K562 (cell line): ENCODE data around the gene PHF1. TPM values are rescaled to one million over a fixed set of nuclear protein-coding genes. Genes with fewer than 3 reads are reported as not detected.

Experiments
- ATF6 ChIP-seq: sonication (generic); formaldehyde crosslinking; IDR thresholded peaks from 2 replicates; pipeline ENCODE4 v1.4.0; 2020; ENCODE audit warnings: mild to moderate bottlenecking, missing genetic modification reagents
- ATF7 ChIP-seq: fragments of 450-650 bp; IDR thresholded peaks from 2 replicates; pipeline ENCODE4 v1.7.1; 2014; ENCODE audit warnings: mild to moderate bottlenecking, moderate library complexity
- EHMT2 ChIP-seq: fragments of 450-650 bp; IDR thresholded peaks from 2 replicates; pipeline ENCODE4 v1.6.1; 2018; ENCODE audit warnings: antibody characterized with exemption
- FOXK1 ChIP-seq: sonication (generic); formaldehyde crosslinking; IDR thresholded peaks from 2 replicates; pipeline ENCODE4 v1.8.0; 2022; ENCODE audit warnings: missing genetic modification reagents, mild to moderate bottlenecking, borderline replicate concordance
- FOXM1 ChIP-seq, 2 experiments: fragments of 450-650 bp in 1 of 2; sonication (generic) in 1 of 2; formaldehyde crosslinking in 1 of 2; IDR thresholded peaks; 2 replicates each; pipeline versions ENCODE4 v1.6.1 to v1.9.0; 2017 to 2022; ENCODE audit warnings: low read depth in 2 of 2, mild to moderate bottlenecking in 2 of 2, missing genetic modification reagents in 1 of 2, moderate library complexity in 1 of 2
- FUS ChIP-seq: fragments of 200-400 bp; formaldehyde crosslinking; optimal IDR thresholded peaks from 2 replicates; pipeline ENCODE3; 2017; ENCODE audit warnings: low read depth, low read length
- HNRNPUL1 ChIP-seq: fragments of 200-400 bp; formaldehyde crosslinking; IDR thresholded peaks from 2 replicates; pipeline ENCODE4 v1.6.1; 2017; ENCODE audit warnings: low read length
- L3MBTL2 ChIP-seq: fragments of 450-650 bp; IDR thresholded peaks from 2 replicates; pipeline ENCODE4 v1.6.1; 2016; ENCODE audit warnings: mild to moderate bottlenecking, moderate library complexity
- MECOM ChIP-seq: fragments of 250-450 bp; sonication (Bioruptor Pico); IDR thresholded peaks from 2 replicates; pipeline ENCODE4 v1.8.0; 2022; ENCODE audit warnings: inconsistent platforms
- NCOA2 ChIP-seq, 2 experiments: fragments of 450-650 bp; IDR thresholded peaks; 2 replicates each; pipeline ENCODE4 v1.6.1; 2018; ENCODE audit warnings: mild to moderate bottlenecking in 2 of 2, moderate library complexity in 1 of 2; ENCODE audit not compliant: partially characterized antibody in 2 of 2
- NCOA6 ChIP-seq: fragments of 450-650 bp; IDR thresholded peaks from 2 replicates; pipeline ENCODE4 v1.6.1; 2017; ENCODE audit warnings: mild to moderate bottlenecking
- NEUROD1 ChIP-seq: fragments of 150-350 bp; IDR thresholded peaks from 2 replicates; pipeline ENCODE4 v1.6.1; 2014; ENCODE audit warnings: borderline replicate concordance, low read length, low read depth; ENCODE audit not compliant: partially characterized antibody
- NFRKB ChIP-seq: fragments of 450-650 bp; IDR thresholded peaks from 2 replicates; pipeline ENCODE4 v1.6.1; 2016; ENCODE audit warnings: low read depth
- PREB ChIP-seq: sonication (generic); formaldehyde crosslinking; IDR thresholded peaks from 2 replicates; pipeline ENCODE4 v1.8.1; 2023; ENCODE audit warnings: mild to moderate bottlenecking, missing genetic modification reagents
- SMAD1 ChIP-seq: fragments of 150-350 bp; IDR thresholded peaks from 2 replicates; pipeline ENCODE4 v1.6.1; 2014; ENCODE audit warnings: low read length, low read depth; ENCODE audit not compliant: partially characterized antibody
- STAT5B ChIP-seq: fragments of 250-450 bp; sonication (Bioruptor Pico); IDR thresholded peaks from 2 replicates; pipeline ENCODE4 v1.8.0; 2021; ENCODE audit warnings: mild to moderate bottlenecking, inconsistent platforms
- THRA ChIP-seq: fragments of 450-650 bp; IDR thresholded peaks from 2 replicates; pipeline ENCODE4 v1.6.1; 2017; ENCODE audit warnings: mild to moderate bottlenecking, moderate library complexity
- ZBTB1 ChIP-seq: sonication (generic); formaldehyde crosslinking; IDR thresholded peaks from 2 replicates; pipeline ENCODE4 v1.8.1; 2023; ENCODE audit warnings: missing genetic modification reagents, low read depth, mild to moderate bottlenecking, borderline replicate concordance
- ZFP36 ChIP-seq: fragments of 150-350 bp; IDR thresholded peaks from 2 replicates; pipeline ENCODE4 v1.6.1; 2018; ENCODE audit warnings: low read length, low read depth; ENCODE audit not compliant: partially characterized antibody
- polyA plus RNA-seq, 8 experiments: library from polyadenylated mRNA; depleted of rRNA in 4 of 8; stranded (reverse) in 5 of 8; unstranded in 3 of 8; fragments of >200 nt; fragmentation: Nextera tagmentation in 2 of 8; fragmentation: Illumina TruSeq in 1 of 8; extraction: Ambion mirVana in 2 of 8; extraction: Trizol in 1 of 8; gene quantifications; 2 replicates each; pipeline versions ENCODE4 v1.2.1 to v1.2.3, GENCODE V29; 2011 to 2014; ENCODE audit warnings: inconsistent platforms in 1 of 8, missing spikeins in 1 of 8
- total RNA-seq, 7 experiments: library from RNA; depleted of rRNA in 6 of 7; stranded (reverse); fragments of >200 nt in 6 of 7; fragmentation: Illumina TruSeq in 2 of 7; extraction: Trizol in 2 of 7; gene quantifications; 2 replicates each; pipeline versions ENCODE4 v1.2.1 to v1.2.3, GENCODE V29; 2011 to 2021; ENCODE audit warnings: low replicate concordance in 1 of 7
- TF ChIP-seq, protein P1 (sequence below): fragments of 200-800 bp; sonication (Bioruptor generic); IDR thresholded peaks from 2 replicates; pipeline ENCODE4 v1.6.1; 2017; ENCODE audit warnings: missing genetic modification characterization, missing compliant biosample characterization
- TF ChIP-seq, protein P2 (sequence below): sonication (generic); formaldehyde crosslinking; IDR thresholded peaks from 2 replicates; pipeline ENCODE4 v1.9.0; 2022; ENCODE audit warnings: mild to moderate bottlenecking, missing genetic modification reagents

The PHF1 gene
- total and polyA plus RNA-seq, 9 of the 15 experiments (the other 6 are each of a cell fraction or from before 2014, with no cell fraction given), result 3.7 to 64.2 (median 33.7) TPM

- no peak for TF ChIP-seq STAT5B (CRISPR knock-in tag)
- no peak for TF ChIP-seq FOXK1 (CRISPR knock-in tag)
- TF ChIP-seq HNRNPUL1, result no peak
- TF ChIP-seq SMAD1, result no peak
- TF ChIP-seq ZBTB1 (CRISPR knock-in tag), result no peak
- no peak for TF ChIP-seq FUS
- TF ChIP-seq PREB (CRISPR knock-in tag), result no peak
- TF ChIP-seq, protein P1, sequence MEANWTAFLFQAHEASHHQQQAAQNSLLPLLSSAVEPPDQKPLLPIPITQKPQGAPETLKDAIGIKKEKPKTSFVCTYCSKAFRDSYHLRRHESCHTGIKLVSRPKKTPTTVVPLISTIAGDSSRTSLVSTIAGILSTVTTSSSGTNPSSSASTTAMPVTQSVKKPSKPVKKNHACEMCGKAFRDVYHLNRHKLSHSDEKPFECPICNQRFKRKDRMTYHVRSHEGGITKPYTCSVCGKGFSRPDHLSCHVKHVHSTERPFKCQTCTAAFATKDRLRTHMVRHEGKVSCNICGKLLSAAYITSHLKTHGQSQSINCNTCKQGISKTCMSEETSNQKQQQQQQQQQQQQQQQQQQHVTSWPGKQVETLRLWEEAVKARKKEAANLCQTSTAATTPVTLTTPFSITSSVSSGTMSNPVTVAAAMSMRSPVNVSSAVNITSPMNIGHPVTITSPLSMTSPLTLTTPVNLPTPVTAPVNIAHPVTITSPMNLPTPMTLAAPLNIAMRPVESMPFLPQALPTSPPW (CRISPR knock-in tag), result peak; percentile 85
- TF ChIP-seq, protein P2, sequence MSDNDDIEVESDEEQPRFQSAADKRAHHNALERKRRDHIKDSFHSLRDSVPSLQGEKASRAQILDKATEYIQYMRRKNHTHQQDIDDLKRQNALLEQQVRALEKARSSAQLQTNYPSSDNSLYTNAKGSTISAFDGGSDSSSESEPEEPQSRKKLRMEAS (CRISPR knock-in tag), result no peak
- no peak for TF ChIP-seq NCOA2 (IDR thresholded peaks at IDR 0.05; ENCODE audit: partially characterized antibody in 2 of 2)
- TF ChIP-seq NEUROD1, result no peak
- TF ChIP-seq EHMT2, result peak; percentile 95
- TF ChIP-seq ATF6 (CRISPR knock-in tag), result no peak
- no peak for TF ChIP-seq NCOA6
- no peak for TF ChIP-seq ATF7
- TF ChIP-seq MECOM (CRISPR knock-in tag), result no peak
- peak; percentile 45; the same call in 1 of the 2 replicates for TF ChIP-seq NFRKB
- no peak for TF ChIP-seq L3MBTL2
- no peak for TF ChIP-seq THRA
- no peak for TF ChIP-seq ZFP36
- 0 out of 2 replicates have a peak, but pooled peaks have one; percentile 29 for TF ChIP-seq FOXM1 (IDR thresholded peaks at IDR 0.05; ENCODE audit: low read depth)
- TF ChIP-seq FOXM1 (CRISPR knock-in tag; IDR thresholded peaks at IDR 0.05; ENCODE audit: low read depth), result no peak
Observed at GRCh38 chr6:33420491-33421343, 9.9 kb downstream of the PHF1 start (continued).
